Jurkat, Clone E6-1 (cell line): Measurements from ENCODE around the gene PDCL2.

Experiments
- DNase-seq: peaks from one replicate; pipeline ENCODE4 v3.0.0-alpha.2; 2011; ENCODE audit warnings: low read depth, low spot score
- H3K4me3 ChIP-seq: 2 replicates; pipeline ENCODE4 v1.5.1; 2011; ENCODE audit warnings: mild to moderate bottlenecking, low read length, control low read depth, moderate library complexity

The PDCL2 gene

GRCh38 chr4:55545641-55546505 lies 46.2 kb downstream of the PDCL2 start:
- no peak for DNase-seq
- H3K4me3 ChIP-seq: peak overlapping the region; percentile 78

- no peak for DNase-seq
- H3K4me3 ChIP-seq: peak overlapping the region; percentile 78
These were observed 46.9 kb downstream of the PDCL2 start for GRCh38 chr4:55545151-55545550.

DNA sequence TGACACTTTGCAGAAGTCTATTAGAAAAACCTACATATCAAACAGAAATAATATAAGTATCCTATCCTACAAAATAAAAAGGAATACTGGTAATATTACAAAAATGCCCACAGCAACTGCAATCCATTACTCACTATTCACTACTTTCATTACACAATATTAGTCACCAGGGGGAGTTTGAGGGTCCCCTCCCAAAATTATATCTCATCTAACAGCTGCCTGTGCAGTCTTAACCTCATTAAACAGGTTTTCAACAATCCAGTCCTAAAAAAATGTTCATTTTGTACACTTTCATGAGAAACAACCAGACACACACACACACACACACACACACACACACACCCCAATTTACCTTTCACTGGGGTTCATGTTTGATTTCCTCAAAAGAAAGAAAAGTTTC lies 48.2 kb downstream of the PDCL2 start:
- DNase-seq: no peak
- H3K4me3 ChIP-seq: no peak overlapping the region

GRCh38 chr4:55540271-55540670 lies 51.8 kb downstream of the PDCL2 start:
- DNase-seq: no peak
- H3K4me3 ChIP-seq: no peak overlapping the region

DNA sequence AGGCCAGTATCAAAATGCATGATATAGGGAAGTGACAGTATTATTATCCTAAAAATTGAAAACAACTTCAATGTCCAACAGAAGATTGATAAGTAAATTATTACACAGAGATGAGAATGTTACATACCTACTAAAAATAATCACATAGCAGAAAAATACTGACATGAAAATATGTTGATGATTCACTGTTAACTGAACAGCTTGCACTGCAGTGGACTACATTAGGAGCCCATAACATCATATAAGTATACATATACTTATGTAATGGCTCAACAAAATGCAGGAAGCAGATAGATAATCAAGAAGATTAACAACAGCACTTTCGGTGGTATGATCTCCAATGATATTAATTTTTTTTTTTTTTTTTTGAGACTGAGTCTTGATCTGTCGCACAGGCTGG lies 52.4 kb downstream of the PDCL2 start:
- DNase-seq: no peak
- no peak overlapping the region for H3K4me3 ChIP-seq

DNA sequence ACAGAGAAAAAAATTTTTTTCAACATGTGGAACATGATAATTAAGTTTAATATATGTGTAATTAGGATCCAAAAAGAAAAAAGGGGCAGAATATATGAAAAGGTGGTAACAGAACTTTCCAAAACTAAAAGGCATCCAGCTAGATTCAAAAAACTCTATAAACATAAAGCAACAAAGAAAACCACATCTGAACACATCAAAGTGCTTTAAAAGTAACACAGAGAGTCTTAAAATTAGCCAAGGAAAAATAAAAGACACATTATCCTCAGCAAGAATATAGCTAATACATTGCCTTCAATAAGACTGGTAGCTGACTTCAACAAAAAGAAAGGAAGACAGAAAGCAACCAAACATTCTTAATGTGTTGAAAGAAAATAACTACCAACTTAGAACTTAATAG lies 53.5 kb downstream of the PDCL2 start:
- no peak overlapping the region for H3K4me3 ChIP-seq
- no peak for DNase-seq

GRCh38 chr4:55534306-55534705 lies 57.7 kb downstream of the PDCL2 start:
- no peak for DNase-seq
- H3K4me3 ChIP-seq: no peak overlapping the region

DNA sequence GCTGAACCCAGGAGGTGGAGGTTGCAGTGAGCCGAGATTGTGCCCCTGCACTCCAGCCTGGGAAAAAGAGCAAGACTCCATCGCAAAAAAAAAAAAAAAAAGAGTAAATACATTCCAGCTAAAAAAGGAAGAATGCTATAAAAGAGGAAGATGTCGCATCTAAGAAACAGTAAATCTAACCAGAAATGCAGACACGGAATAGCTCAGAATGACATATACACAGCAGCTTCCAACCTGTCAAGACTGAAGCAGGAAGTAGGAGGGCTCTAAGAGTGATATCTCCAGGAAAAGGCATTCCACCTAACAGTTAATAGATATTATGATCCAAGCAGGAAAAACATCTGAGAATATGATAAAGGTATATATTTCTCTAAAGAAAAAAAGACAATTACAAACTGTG lies 61.4 kb downstream of the PDCL2 start:
- H3K4me3 ChIP-seq: no peak overlapping the region
- DNase-seq: no peak

- no peak for DNase-seq
These were observed 61.9 kb downstream of the PDCL2 start for GRCh38 chr4:55530167-55530566.

DNA sequence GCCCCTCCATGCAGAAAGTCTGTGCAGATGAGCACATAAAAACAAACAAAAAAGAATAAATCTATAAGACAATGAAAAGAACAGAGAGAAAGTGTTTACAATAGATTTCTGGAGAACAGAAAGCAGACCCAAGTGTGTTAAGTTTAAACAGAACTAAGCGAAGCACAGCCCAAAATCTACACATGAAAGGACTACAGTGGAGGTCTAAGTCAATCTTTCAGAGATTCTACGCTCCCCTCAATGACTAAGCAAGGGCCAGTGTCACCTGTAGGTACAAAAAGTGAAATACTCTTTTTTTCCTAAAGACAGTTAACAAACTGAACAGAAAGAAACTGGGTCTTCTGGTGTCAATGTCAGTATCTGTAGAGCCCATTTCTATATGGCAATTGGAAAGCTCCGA lies 63.6 kb downstream of the PDCL2 start:
- no peak for DNase-seq
- H3K4me3 ChIP-seq: no peak overlapping the region

More at GRCh38 chr4:55530167-55530566, 61.9 kb downstream of the PDCL2 start:
- H3K4me3 ChIP-seq: no peak overlapping the region

- no peak overlapping the region for H3K4me3 ChIP-seq
- no peak for DNase-seq
These were observed 67.0 kb downstream of the PDCL2 start for GRCh38 chr4:55524844-55525571.

DNA sequence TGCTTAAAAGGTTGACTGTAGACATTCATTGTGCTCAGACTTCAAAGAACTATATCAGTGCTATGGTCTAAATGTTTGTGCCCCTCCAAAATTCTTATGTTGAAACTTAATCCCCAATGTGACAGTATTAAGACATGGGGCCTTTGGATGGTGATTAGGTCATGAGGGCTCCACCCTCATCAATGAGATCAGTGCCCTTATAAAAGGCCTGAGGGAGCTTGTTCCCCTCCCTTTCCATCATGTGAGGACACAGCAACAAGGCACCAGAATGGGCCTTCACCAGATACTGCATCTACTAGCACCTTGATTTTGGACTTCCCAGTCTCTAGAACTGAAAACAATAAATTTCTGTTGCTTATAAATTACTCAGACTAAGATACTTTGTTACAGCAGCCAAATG lies 73.6 kb downstream of the PDCL2 start:
- H3K4me3 ChIP-seq: no peak overlapping the region

DNA sequence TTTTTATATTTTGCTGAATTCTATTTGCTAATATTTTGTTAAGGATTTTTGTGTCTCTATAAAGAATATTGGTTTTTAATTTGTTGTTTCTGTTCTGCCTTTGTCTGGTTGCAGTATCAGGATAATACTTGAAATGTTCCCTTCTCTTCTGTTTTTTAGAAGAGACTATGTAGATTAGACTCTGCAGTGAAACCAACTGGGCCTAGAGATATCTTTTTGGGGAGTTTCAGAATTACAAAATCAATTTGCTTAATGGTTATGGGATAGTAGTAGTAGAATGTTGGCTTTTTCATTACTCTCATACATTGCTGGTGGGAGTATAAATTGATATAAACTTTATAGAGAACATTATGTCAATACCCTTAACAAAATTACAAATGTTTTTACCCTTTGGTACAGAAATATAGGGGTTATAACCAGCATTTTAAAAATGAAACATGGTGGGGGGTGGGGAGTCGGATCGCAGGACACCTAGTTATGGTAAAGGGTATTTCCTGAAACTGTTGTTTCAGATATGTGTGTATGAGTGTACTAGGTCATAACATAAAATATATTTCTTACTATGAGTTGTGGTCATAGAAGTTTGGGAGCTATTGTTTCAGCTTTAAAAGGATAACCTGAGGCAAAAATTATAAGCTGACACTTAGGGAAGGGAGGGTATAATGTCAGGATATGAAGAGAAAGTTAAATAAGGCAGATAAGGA lies 74.4 kb downstream of the PDCL2 start:
- no peak overlapping the region for H3K4me3 ChIP-seq
- no peak for DNase-seq

More for the DNA sequence above, 73.6 kb downstream of the PDCL2 start:
- DNase-seq: no peak

GRCh38 chr4:55512922-55513571 lies 79.0 kb downstream of the PDCL2 start:
- no peak overlapping the region for H3K4me3 ChIP-seq
- no peak for DNase-seq

DNA sequence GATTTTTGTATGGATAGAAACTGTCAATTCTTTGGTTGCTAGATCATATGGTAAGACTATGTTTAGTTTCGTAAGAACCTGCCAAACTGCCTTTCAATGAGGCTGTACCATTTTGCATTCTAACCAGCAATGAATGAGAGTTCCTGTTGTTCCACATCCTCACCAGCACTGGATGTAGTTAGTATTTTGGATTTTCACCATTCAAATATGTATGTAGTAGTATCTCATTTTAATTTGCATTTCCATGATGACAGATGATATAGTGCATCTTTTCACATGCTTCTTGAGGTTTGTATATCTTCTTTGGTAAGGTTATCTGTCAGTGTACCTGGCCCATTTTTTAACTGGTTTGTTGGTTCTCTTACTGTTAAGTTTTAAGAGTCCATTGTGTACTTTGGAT lies 80.0 kb downstream of the PDCL2 start:
- no peak for DNase-seq
- H3K4me3 ChIP-seq: no peak overlapping the region

GRCh38 chr4:55510685-55511084 lies 81.4 kb downstream of the PDCL2 start:
- DNase-seq: no peak
- no peak overlapping the region for H3K4me3 ChIP-seq

DNA sequence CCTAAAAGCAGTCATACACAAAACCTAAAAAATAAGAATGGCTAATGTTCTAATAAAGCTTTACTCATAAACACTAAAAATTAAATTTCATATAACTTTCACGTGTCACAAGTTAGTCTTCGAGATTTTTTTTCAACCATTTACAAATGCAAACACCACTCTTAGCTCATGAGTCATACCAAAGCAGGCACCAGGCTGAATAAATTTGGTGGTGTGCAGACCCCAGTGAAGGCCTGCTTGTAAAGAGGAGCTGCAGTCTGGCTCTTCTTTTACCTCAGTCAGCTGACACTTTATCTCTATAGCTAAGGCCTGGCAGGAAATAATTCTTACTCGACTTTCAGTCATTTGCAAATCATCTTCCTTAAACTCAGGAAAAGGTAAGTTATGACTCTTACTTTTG lies 82.8 kb downstream of the PDCL2 start:
- no peak for DNase-seq
- H3K4me3 ChIP-seq: no peak overlapping the region

DNA sequence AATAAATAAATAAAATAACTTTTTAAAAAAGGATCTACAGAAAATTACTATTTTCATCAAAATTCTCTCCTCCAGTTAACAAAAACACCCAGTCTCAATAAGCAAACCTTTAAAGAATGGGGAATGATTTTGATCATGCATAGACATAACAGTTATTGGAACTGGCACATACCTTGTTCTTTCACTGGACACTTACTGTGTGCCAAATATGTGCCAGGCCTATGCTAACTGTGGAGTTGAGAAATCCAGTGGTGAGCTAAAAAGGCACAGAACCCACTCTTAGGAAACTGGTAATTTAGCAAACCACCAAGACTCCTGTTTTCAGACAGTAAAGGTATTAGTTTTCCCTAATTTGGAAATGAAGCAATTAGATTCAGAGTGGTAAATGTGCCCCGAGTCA lies 84.4 kb downstream of the PDCL2 start:
- DNase-seq: no peak
- H3K4me3 ChIP-seq: no peak overlapping the region
